HG03342 (cell line): ENCODE measurements around the gene HELZ.

Experiments
- ATAC-seq: cut with Tn5 transposase; IDR thresholded peaks from one replicate; pipeline ENCODE4 v1.9.1; 2021; ENCODE audit warnings: mild to moderate bottlenecking, moderate library complexity; ENCODE audit not compliant: unreplicated experiment

Gene HELZ

GRCh38 chr17:67238991-67239390, 6.0 kb downstream of the HELZ start:
- ATAC-seq: no peak

- ATAC-seq: no peak
Observed at GRCh38 chr17:67232441-67232840, 12.6 kb downstream of the HELZ start.

GRCh38 chr17:67229109-67229955, 15.7 kb downstream of the HELZ start:
- no peak for ATAC-seq

GRCh38 chr17:67227488-67227887, 17.5 kb downstream of the HELZ start:
- no peak for ATAC-seq

GRCh38 chr17:67225316-67225715, 19.7 kb downstream of the HELZ start:
- no peak for ATAC-seq

- ATAC-seq: no peak
Observed at GRCh38 chr17:67224736-67225135, 20.3 kb downstream of the HELZ start.

GRCh38 chr17:67223924-67224323, 21.1 kb downstream of the HELZ start:
- no peak for ATAC-seq

GRCh38 chr17:67221062-67221998, 23.7 kb downstream of the HELZ start:
- no peak for ATAC-seq

GRCh38 chr17:67218385-67218950, 26.5 kb downstream of the HELZ start:
- no peak for ATAC-seq

- no peak for ATAC-seq
Observed at GRCh38 chr17:67217446-67217845, 27.6 kb downstream of the HELZ start.

- ATAC-seq: no peak
Observed at GRCh38 chr17:67216578-67217320, 28.2 kb downstream of the HELZ start.

- no peak for ATAC-seq
Observed at GRCh38 chr17:67215991-67216421, 29.0 kb downstream of the HELZ start.

GRCh38 chr17:67212714-67213417, 32.1 kb downstream of the HELZ start:
- ATAC-seq: no peak

- no peak for ATAC-seq
Observed at GRCh38 chr17:67212231-67212630, 32.8 kb downstream of the HELZ start.

- no peak for ATAC-seq
Observed at GRCh38 chr17:67211742-67212141, 33.3 kb downstream of the HELZ start.

- ATAC-seq: no peak
Observed at GRCh38 chr17:67210915-67211314, 34.1 kb downstream of the HELZ start.

- no peak for ATAC-seq
Observed at GRCh38 chr17:67208232-67208631, 36.8 kb downstream of the HELZ start.

- no peak for ATAC-seq
Observed at GRCh38 chr17:67203818-67204217, 41.2 kb downstream of the HELZ start.

- ATAC-seq: no peak
Observed at GRCh38 chr17:67202503-67202902, 42.5 kb downstream of the HELZ start.

- ATAC-seq: no peak
Observed at GRCh38 chr17:67200727-67201301, 44.2 kb downstream of the HELZ start.
